Neural cell (in vitro differentiated cells): ENCODE measurements around the gene MLLT11.

ENCODE experiments used
- CTCF ChIP-seq: fragments of 450-650 bp; IDR thresholded peaks from 2 replicates; pipeline ENCODE4 v1.5.1; 2014; ENCODE audit warnings: antibody characterized with exemption, mild to moderate bottlenecking, moderate library complexity; ENCODE audit not compliant: poor library complexity, severe bottlenecking
- EZH2 ChIP-seq: fragments of 200-600, 300-800 bp; shearing (Covaris generic), sonication (generic); IDR thresholded peaks from 2 replicates; pipeline ENCODE4 v1.6.1; 2014; ENCODE audit warnings: antibody characterized with exemption, low read length, borderline replicate concordance, mild to moderate bottlenecking; ENCODE audit not compliant: insufficient read depth, poor library complexity, severe bottlenecking
- POLR2AphosphoS5 ChIP-seq: IDR thresholded peaks from 2 replicates; pipeline ENCODE4 v1.6.1; 2012
- REST ChIP-seq: IDR thresholded peaks from 2 replicates; pipeline ENCODE4 v1.6.1; 2012; ENCODE audit warnings: borderline replicate concordance
- TAF1 ChIP-seq: IDR thresholded peaks from 2 replicates; pipeline ENCODE4 v1.6.1; 2012; ENCODE audit warnings: low read depth

GRCh38 chr1:151069103-151069486 lies 8.9 kb downstream of the MLLT11 start:
- TF ChIP-seq CTCF (no peak), POLR2AphosphoS5 (no peak), TAF1 (no peak), REST (no peak), EZH2 (no peak)
